HG02884 (cell line): ENCODE data around the gene CCNQ.

Experiments used
- ATAC-seq: cut with Tn5 transposase; IDR thresholded peaks from one replicate; pipeline ENCODE4 v1.9.1; 2021; ENCODE audit warnings: mild to moderate bottlenecking, moderate library complexity; ENCODE audit not compliant: unreplicated experiment

Gene CCNQ

DNA sequence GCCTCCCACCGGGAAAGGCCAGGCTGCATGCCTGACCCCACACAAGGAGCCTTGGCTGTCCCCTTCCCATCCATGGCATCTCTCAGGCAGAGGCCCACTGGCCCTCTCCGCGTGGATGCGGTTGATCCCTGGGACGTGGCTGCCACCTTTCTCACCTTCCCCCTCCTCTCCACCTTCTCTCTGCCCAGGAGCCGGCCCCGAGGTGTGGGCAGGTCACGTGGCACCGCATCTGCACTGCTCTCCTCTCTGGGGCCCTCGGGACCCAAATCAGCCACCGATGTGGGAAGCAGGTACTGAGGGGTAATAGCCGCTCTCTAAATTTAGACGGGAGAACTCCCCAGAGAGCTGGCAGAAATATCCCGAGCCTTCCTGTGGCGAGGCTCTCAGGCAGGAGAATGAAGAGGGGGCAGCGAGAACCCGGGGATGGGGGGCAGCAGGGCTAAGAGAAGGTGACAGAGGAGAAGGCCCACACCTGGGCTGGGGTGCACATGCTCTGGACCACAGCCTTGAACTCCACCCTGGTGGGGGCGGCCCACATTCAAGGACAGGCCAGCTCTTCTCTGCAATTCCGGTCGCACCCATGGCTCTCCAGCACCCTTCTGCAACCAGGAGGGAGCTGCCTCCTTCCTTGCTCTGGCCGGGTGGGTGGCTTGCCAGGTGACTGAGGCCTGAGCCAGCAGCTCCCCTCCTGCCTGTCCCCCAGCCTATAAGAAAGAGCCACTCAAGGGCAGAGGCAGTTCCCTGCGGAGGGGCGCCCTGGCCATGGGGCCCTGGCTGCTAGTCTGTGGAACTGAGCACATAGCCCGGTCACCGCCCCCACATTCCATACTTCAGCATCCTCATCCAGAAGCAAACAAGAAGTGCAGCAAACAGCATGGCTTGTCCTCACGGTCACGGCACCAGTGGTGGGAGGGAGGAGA is 38.4 kb upstream of the CCNQ start:
- ATAC-seq = no peak

DNA sequence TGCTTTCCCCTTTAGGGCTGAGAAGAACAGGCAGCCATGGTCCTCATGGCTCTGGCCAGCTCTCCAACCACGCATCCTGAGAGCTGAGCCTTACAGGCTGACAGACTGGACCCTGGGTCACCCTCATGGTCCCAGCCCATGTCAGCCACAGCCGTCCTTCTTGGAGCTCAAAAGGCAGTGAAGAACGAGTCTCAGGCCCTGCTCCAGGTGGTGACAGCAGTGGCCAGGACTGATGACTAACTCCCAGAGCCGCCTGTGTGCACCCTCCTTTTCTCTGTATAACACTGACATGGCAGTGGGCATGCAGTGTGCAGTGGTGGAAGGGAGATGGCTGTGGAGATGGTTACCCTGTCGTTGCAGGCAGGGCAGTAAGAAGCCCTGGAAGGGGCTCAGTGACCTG is 37.8 kb upstream of the CCNQ start:
- ATAC-seq = no peak

DNA sequence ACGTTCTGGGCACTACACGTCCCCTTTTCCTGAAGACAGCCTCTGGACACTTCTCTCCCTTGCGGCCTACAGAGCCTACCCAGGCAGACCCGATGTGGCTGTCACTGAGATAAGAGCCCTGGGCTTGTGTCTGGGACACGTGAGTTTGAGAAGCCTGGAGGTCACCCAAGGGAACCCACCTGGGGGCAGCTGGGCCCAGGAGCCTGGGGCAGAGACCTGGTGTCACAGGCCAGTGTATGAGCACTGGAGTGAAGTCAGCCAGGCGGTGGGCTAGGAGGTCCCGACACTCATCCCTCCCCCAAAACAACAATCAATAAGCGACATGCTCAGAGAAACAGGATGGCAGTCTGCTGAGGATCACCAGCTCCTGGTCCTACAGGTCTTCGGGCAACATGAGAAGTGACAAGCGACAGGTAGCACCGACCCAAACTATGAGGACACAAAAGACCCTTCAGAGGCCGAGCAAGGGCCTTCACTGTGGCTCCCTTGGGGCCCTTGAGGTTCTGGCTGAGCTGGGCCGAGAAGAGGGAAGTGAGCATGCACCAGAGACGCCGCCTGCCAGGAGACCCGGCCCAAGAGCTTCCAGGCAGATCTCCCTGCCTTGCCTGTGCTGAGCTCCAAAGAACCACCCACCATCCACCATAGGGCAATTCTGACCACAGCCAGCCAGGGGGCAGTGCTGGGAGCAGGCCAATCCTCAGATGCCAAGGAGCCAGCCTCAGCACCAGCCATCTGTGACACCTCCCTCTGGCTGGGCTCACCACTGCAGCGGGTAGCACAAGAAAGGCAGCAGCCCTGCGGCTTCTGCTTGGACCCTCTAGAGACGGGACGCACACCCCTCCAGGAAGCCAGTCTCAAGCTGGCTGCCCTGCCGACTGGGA is 37.1 kb upstream of the CCNQ start:
- ATAC-seq = no peak

DNA sequence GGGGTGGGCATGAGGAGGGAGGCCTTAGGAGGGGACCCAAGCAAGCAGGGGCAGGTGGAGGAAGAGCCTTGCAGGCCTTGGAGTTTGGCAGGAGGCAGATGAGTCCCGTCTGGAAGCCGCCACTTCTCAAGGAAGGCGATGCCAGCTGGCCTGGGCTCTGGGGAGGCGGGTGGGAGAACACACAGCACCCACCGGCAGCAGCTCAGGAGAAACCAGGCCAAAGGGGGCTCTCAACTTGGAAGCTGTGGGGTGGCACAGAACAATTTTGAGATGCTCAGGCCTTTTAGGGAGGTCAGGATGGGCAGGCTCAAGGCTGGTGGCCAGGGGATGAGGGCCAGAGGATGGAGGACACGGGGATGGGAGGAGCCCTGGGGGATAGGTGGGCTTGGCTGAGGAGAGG is 36.4 kb upstream of the CCNQ start:
- no peak for ATAC-seq

DNA sequence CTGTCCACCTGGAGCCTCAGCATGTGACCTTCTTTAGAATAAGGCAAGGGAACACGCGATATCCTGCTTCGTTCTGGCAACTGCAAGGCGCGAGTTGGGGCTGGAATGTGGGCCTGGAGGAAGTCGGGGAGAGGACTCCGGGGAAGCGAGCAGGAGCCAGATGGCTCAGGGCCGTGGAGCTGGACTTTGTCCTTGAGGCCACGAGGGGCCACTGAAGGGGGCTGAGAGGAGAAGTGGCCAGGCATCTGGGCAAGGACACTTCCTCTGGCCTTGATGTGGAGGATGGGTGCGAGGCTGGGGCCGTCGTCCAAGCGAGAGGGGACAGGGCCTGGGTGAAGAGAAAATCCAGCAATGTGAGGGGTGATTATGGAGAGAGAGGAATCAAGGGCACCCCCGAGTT is 35.9 kb upstream of the CCNQ start:
- ATAC-seq = no peak

DNA sequence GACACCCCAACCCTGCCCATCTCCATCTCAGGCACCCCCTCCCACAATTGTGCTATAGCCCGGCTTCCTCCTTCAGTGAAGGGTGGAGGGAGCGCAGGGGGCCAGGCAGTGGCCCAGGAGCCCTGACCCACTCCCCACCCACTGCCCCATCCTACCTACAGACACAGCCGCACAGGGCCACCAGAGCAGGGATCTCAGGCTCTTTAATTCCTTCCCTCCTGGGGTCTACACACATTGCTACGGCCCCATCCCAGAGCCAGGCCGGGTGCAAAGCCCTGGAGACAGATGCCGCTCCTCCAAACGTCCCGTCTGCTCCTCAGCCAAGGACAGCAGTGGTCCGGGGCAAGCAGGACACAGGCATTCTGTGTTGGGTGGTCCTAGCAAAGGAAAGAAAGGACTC is 35.3 kb upstream of the CCNQ start:
- ATAC-seq = no peak

DNA sequence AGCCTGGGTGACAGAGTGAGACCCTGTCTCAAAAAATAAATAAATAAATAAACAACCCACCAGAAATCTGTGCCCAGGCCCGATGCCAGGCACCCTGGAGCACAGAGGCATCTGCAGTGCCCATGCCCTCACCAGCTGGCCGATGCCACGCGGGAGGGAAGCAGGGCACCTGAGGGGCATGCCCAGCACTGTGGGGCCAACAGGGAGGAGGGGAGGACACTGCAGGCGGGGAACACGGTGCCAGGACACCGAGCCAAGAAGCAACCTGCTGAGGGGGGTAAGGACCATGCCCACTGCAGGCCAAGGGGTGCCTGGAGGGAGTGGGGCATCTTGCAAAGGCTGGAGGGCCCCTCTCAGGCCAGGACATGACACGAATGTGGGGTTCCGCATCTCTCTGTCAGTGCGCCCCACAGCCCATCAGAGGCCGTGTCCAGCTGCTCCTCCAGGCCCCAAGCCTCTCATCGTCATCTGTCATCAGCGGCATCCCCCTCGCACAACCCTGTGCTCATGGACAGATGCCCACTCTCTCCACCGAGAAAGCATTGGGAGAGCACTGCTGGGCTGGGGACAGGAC is 34.8 kb upstream of the CCNQ start:
- ATAC-seq = no peak

DNA sequence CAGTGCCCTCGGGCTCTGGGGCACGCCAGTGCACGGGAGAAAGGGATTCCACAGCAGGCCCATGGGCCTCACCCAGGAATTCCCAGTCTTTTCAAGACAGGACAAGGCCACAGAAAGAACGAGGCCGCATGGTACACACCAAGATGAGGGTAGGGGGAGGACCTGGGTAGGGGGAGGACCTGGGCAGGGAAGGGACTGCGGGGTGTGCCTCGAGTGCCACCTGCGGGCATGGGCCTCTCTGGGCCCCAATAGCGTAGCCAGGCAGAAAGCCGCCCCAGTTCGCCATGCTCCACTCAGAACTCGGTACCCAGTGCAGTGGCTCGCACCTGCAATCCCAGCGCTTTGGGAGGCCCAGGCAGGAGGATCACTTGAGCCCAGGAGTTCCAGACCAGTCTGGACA is 34.1 kb upstream of the CCNQ start:
- ATAC-seq = no peak

DNA sequence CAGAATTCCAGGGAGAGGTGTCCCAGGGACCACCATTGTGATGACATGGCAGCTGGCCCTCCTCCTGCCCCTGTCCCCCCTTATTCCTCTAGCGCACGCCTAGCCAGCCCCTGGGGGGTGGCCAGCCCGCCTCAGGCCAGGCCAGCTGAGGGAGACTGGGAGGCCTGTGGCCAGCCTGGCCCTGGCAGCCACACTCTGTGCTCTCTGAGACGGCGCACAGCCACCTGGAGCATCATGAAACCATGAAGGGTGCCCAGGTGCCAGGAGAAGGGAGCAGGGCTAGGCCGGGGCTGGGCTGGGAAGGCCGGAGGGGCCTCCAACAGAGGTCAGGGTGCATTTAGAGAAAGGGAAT is 33.6 kb upstream of the CCNQ start:
- ATAC-seq = no peak

DNA sequence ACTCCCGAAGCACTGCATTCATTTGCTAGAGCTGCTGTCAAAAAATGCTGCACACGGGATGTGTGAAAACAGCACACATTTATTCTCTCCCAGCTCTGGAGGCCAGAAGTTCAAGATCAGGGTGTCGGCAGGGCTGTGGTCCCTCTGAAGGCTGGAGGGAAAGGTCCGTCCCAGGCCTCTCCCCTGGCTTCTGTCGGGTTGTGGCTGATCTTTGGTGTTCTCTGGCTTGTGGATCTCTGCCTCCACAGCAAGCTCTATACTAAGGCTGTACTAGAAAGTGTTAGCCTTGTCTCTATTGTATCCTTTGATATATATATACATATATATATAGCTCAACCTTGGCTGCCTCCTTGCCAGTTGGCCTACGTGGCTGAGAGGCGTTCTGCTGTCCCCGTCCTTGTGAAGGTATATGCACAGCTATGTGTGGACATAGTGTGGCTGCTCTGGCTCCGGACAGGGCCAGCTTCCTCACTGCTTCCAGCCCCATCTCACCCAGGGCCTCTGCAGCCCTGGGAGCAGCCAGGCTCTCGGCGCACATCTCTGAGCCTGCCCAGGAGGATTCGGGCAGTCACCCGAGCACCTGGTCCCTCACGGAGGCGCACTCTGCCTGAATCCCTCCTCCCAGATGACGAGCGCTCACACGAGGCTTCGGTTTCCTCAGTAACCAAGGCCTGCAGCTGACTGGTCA is 33.1 kb upstream of the CCNQ start:
- no peak for ATAC-seq

DNA sequence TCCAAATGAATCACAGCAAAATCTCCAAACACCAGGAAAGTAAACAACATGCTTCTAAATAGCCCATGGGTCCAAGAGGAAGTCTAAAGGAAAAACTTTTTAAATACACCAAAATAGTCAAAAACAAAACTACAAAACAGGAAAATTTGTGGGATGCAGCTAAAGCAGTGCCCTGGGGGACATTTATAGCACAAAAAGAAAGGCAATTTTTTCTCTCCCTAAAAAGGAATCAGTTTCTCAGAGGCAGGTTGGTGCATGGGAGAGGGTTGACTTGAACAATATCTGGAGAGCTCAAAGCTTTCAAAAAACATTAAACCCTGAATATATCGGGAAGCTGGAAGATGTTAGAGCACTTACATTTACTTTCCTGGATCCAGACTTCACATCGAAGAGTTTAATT is 32.4 kb upstream of the CCNQ start:
- no peak for ATAC-seq

DNA sequence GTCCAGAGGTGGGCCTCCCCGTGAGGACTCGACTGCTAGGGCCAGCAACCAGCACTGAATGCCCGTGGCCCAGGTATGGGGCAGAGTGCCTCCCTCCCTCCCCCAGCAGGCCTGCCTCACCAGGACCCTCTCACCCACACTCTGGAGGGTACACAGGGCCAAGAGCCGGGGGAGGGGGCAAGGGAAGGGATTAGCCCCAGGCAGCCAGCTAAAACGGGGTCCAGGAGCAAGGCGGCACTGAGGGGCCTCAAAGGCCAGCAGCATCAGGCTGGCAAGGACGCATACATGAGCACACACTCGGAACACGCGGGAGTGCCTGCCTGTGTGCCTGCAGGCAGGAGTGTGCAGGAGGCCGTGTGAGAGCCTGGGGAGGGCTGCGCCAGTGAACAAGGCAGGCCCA is 29.7 kb upstream of the CCNQ start:
- no peak for ATAC-seq

DNA sequence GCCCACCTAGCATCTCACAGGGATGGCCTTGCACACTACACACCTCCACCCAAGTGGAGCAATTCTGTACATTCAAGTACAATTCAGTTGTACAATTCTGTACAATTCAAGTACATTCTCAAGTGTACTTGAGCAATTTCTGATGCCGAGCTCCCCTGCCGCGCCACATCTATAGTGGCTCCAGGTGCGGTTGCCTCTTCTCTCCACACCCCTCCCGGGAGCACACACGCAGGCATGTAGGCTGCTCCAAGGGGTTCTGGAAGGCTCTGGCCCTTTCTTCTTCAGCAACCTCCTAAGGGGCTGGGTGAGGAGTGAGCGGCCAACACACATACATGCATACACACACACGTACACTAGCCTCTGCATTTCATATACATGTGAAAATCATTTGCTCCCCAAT is 29.2 kb upstream of the CCNQ start:
- no peak for ATAC-seq

DNA sequence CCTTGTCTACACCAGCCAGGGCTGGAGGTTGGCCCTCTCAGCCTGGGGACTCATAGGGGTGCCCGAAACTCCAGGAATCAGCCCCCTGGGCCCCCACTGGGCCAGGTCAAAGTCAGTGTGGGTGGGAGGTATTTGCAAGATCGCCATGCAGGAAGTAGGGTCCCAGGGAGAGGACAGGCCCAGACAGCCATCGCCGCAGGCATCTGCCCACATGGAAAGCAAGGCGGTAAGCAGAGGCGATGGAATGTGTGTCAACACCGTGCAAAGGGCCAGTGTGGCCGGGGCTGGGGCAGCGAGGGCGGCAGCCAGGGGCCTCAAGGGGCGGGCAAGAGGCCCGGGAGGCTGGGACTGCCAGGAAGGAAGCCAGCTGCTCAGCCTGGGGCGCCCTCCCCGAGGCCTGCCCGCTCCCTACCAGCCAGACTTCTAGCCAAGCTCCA is 28.8 kb upstream of the CCNQ start:
- no peak for ATAC-seq

DNA sequence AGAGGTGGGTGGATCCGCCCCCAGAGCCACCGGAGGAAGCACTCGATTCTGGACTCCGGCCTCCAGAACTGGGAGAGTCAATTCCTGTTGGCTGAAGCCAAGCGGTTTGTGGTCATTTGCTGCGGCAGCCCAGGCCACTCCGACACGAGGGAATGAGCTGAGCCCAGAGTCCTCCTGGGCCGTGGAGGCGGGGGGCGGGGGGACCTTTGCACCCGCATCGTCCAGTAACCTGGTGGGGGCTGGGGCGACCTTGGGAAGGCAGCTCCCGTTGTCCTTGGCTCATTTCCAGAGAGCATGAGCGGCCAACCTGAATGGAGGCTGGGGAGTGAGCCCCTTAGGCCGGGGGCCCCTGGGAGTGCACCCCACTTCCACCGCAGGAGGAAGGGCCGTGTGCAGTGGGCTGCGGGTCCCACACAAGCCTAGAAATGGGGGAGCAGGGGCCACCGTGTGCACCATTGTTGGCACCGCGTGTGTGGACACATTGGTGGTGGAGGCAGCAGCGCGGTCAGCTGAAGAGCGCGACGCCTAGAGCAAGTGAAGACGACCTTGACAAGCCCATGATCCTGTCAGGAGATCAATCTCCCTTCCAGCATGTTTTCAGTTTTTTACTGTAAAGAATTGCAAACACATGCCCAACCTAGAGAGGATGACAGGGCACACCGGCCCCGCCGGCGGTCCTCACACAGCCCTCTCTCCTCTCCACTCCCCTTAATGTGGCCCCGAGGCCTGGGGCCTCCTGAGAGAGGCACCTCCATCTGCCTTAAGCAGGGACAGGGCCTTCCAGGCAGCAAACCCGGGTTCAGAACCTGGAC is 28.1 kb upstream of the CCNQ start:
- ATAC-seq = no peak

DNA sequence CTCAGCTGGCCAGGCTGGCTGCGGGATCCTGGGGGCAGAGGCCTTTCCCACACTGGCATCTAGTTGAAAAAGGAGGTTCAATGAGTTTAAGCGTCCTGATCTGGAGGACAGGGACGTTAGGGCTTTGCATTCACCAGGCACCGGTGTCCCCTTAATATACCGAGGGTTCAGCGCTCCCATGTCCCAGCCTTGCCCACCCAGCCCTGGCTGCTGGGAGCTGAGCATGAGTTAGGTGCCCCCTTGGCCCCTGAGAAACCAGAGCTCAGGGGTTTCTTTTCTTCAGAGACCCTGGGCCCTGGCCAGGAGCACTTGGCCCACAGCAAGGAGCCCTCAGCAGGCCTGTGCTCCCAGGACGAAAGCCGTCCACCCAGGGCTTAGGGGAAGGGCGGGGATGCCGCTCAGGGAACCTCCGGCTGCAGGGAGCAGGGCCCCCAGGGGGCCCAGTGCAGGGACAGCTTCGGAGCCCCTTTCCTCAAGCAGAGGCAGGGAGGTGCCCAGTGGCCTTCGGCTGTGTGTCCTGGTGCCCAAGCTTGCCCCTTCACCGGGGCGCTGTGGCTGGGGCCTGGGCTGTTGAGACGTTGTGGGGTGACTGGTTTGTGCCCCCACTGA is 27.2 kb upstream of the CCNQ start:
- ATAC-seq = no peak

DNA sequence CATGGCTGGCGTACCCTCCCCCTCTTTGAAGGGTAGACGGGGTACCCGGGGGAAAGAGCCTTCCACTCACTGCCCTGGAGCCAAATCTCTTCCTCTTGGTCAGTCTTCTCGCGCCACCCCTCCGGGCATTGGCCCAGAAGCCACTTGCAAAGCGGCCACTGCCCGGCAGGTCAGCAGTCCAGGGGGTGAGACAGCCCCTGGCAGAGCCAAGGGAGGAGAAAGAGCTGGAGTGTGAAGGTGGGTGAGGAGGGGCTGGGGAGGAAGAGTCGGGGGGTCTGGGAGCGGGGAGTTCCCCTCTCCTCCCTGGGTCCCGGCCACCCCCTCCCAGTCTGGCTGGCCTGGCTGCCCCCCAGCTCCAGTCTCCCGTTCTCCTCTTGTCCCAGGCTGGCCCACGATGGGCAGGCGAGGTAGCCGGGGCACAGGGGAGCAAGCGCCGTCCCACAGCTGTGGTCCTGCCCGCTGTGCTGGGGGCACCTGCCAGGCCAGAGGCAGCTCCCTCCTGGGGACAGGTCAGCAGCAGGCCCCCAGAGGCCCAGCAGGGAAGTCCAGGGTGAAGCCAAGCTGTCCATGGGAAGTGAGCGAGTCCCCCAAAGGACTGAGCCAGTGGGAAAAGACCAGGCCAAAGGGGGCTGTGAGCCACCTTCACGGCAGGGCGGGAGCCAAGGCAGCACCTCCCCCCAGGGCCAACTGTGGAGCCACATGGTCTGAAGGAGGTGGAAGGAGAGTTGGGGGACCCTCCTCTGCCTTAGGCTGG is 26.5 kb upstream of the CCNQ start:
- no peak for ATAC-seq

DNA sequence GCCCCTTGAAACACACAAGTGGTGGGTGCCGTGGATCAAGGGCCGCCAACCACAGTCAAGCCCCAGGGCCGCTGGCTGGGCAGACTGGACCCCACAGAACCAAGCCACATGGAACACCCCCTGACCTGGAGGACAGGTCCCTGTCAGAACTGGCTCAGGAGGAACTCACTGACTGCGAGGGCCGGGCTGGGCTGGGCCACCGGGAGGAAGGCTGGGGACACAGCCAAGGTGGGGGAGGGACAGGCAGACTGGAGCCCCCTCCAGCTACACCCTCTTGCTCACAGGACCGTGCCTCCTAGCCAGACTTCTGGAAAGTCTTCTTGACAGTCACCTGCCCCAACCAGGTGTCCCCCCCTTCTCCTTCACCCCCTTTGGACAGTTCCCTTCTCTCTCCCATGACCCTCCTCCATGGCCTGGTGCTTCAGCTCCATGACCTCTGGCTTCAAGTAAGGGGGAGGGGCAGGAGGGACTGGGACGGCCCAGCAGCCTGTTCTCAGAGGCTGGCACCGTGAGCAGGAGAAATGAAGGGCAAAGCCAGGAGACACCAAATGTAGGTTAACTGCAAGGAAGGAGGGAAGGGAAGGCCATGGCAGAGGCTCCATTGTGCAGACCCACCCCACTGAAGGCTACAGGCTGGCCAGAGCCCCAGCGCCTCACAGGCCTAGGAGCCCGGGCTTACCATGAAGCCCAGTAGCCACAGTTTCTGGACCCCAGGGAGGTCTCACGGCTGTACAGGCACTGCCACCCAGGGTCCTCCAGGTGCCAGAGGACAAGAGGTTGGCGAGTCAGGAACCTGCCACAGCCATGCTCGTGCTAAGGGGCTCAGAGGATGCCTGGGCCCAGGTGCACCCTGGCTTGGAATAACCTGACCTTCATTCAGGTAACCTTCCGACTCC is 25.5 kb upstream of the CCNQ start:
- no peak for ATAC-seq
